GM12874 (cell line): ENCODE measurements around the gene CDK3.

Experiments used
- TF ChIP-seq, protein P1 (sequence below): IDR thresholded peaks from 2 replicates; pipeline ENCODE4 v1.5.1; 2011; ENCODE audit warnings: low read depth, mild to moderate bottlenecking, control low read depth, low read length, moderate library complexity; ENCODE audit not compliant: insufficient read depth

CDK3 gene

DNA sequence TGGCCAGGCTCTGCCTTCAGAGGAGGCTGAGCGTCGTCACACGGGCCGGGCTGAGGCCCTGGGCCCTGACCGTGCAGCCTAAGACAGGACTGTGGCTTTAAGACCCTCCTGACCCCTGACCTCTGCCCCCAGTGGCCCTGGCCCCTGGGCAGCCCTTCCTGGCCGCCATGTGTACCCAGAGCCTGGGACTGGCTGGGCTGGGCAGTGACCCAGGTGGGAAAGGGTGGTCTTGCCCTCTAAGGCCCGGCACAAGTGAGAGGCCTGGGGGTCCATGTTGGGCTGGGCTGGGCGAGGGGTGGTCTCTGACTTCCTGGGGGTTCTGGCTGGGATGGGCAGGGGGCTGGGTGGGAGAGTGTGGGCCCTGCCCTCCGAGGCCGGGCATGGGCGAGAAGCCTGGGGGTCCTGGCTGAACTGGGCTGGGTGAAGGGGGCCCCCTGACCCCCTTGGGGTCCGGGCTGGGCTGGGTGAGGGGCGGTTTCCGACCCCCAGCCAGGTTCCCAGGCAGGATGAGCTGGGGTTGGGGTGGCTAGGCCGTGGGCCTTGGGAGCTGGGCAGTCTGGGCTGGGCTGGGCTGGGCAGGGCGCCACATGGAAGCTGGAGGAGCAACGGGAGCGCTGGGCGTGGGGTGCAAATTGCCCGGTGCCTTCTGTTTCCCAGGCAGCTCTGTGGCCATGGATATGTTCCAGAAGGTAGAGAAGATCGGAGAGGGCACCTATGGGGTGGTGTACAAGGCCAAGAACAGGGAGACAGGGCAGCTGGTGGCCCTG, at the start of gene CDK3:
TSS of gene CDK3 (plus strand) at position 101 of the 767 bp plus-strand sequence. CDS start at position 672, 571 bp downstream.
- TF ChIP-seq, protein P1, sequence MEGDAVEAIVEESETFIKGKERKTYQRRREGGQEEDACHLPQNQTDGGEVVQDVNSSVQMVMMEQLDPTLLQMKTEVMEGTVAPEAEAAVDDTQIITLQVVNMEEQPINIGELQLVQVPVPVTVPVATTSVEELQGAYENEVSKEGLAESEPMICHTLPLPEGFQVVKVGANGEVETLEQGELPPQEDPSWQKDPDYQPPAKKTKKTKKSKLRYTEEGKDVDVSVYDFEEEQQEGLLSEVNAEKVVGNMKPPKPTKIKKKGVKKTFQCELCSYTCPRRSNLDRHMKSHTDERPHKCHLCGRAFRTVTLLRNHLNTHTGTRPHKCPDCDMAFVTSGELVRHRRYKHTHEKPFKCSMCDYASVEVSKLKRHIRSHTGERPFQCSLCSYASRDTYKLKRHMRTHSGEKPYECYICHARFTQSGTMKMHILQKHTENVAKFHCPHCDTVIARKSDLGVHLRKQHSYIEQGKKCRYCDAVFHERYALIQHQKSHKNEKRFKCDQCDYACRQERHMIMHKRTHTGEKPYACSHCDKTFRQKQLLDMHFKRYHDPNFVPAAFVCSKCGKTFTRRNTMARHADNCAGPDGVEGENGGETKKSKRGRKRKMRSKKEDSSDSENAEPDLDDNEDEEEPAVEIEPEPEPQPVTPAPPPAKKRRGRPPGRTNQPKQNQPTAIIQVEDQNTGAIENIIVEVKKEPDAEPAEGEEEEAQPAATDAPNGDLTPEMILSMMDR = no peak

DNA sequence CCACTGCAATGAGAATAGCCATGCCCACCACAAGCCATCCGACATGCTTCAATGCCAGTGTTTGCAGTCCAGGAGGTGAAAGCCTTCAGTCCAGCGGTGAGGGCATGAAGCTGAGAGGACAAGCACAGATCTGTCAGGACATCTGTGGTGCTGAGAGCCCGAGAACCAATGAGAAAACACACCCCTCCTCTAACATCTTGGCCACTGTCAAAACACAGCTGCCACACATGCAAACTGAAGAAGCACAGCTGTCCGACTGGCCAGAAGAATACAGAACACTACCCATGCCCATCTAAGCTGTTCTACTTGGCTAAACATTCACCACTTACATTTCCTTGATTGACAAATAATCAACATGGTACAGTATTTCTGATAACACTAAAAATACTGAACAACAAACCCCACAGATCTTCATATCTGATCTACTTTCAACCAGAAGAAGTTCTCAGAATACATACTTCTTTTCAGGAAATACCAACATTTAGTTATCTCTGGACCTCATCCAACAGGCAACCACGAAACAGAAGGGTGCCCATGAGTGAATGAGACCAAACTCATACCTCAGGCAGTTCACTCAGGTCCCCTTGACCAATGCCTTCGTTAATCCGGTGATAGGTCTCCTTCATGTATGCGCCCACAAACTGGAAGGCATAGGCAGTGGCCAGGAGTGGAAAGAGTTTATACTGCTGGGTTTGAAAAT, 49.6 kb upstream of the CDK3 start:
- TF ChIP-seq, protein P1 = no peak

DNA sequence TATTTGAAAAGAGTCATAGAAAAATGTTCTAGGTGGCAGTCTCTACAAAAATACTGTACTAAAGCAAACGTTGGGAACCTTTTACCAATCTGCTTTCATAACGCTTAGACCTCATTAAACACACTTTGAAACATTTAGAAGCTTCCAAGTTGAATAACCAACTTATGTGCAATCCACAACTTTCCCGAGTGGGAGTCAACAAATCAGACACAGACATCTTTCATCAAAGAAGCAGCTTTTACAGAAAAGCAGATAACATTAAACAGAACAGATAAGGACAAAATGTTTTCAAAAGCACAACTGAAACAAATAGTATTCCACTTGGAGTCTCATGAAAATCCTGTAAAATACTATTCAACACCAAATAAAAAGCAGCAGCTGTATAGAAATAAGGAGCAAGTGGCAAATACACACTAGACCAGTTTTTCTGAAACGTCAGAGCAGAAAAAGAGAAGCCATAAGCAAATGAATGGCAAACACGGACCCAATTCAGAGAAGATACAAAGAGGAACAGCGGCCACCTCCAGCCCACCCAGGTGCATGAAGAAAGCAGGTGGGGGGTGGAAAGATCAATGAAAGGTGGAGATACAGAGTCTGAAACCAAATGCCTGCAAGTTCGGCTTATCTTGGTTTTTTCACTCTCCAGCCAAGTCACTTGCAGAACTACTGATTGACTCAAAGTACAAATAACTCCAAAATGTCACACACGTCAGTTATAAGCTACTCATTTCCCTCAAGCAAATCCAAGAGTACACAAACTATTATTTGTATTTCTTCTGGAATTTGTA, 41.4 kb upstream of the CDK3 start:
- TF ChIP-seq, protein P1 = no peak

DNA sequence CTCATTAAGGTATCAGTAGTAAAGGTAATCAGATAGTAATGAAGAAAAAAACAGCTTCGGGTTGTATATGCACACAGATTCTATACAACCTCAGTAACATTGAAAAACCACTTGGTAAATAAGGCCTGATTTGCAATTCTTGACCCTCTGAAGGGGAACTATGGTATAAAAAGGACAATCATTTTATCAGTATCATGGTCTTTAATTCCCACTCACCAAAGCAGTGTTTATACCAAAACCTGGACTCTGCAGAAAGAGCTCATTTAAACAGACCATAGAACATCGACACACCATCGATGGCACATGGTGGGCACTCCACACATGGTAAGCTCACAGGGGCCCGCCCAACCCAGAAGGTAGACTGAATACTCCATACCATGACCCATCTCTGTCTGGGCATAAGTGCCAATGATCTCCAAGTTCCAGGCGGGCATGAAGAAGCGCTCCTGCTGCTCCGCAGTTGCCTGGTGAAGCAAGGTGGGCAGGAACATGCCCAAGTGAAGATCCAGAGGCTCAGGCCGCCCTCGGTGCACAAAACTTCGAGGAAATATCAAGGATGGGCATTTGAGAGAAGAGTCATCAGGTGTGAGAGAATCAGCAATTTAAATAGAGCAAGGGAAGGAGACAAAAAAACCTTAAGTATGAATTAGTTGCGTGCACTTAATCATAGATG, 40.7 kb upstream of the CDK3 start:
- TF ChIP-seq, protein P1 = no peak

DNA sequence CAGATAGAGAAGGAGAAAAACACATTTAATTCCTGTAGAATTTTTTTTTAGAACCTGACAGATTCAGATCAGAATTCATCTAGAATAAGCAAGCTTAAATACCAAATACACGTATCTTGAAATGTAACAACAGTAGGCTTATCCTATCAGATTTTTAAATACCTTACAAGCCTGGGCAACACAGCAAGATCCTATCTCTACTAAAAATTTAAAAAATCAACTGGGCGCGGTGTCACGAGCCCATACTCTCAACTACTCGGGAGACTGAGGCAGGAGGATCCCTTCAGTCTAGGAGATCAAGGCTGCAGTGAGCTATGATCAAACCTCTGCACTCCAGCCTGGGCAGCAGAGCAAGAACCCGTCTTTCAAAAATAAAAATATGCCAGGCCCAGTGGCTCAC, 35.2 kb upstream of the CDK3 start:
- TF ChIP-seq, protein P1 = no peak

DNA sequence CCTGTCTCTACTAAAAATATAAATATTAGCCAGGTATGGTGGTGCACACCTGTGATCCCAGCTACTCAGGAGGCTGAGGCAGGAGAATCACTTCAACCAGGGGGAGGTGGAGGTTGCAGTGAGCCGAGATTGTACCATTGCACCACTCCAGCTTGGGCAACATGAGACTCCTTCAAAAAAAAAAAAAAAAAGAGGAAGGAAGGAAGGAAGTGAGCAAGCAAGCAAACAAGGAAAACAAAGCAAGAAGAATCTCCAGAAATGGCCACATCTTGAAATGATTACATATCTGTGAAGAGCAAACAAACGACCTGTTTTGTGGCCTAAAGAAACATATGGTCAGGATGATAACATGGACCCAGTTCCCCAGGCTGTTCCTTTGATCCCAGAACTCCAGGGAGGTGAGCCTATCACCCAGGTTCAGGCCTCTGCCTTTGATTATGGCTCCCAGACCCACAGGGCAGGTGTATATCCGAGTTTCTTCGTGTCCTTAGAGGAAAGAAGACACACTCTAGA, 30.6 kb upstream of the CDK3 start:
- TF ChIP-seq, protein P1 = no peak
